Adrenal gland (tissue), 5 donors: Measurements from ENCODE around the gene CACNA1C.

ENCODE experiments used
- CTCF ChIP-seq, 6 experiments: fragments of 450-650 bp in 4 of 6; fragments of 200-600 bp in 2 of 6; sonication (generic) in 1 of 6; IDR thresholded peaks; 1 replicate in 5 of 6; 2 replicates in 1 of 6; pipeline versions ENCODE4 v1.5.1 to v1.8.0; 2016 to 2021; ENCODE audit warnings: antibody characterized with exemption in 6 of 6, mild to moderate bottlenecking in 2 of 6, moderate library complexity in 1 of 6
- POLR2A ChIP-seq, 2 donors: fragments of 450-650 bp; IDR thresholded peaks; one replicate each; pipeline ENCODE4 v1.6.1; 2017; ENCODE audit warnings: antibody characterized with exemption in 2 of 2, mild to moderate bottlenecking in 2 of 2, moderate library complexity in 1 of 2
- donor health status: DM: no; HTN: no; CAD: no.

GRCh38 chr12:2255311-2255710, 202.5 kb downstream of the CACNA1C start:
- TF ChIP-seq CTCF (IDR thresholded peaks at IDR 0.05): no peak
- TF ChIP-seq POLR2A (IDR thresholded peaks at IDR 0.05): no peak
